NCI-H526 treated with DMSO at 0.1 percent for 48 hours (cell line): ENCODE measurements around the gene FBXO31.
"Not testable (repeated sequence)": the region's sequence is repeated elsewhere in the genome, so short reads cannot be mapped to it uniquely, and the experiment has no call there.

Source experiments
- DNase-seq: peaks from one replicate; lab custom pipeline; 2025; lab: John Stamatoyannopoulos, UW

Gene FBXO31

DNA sequence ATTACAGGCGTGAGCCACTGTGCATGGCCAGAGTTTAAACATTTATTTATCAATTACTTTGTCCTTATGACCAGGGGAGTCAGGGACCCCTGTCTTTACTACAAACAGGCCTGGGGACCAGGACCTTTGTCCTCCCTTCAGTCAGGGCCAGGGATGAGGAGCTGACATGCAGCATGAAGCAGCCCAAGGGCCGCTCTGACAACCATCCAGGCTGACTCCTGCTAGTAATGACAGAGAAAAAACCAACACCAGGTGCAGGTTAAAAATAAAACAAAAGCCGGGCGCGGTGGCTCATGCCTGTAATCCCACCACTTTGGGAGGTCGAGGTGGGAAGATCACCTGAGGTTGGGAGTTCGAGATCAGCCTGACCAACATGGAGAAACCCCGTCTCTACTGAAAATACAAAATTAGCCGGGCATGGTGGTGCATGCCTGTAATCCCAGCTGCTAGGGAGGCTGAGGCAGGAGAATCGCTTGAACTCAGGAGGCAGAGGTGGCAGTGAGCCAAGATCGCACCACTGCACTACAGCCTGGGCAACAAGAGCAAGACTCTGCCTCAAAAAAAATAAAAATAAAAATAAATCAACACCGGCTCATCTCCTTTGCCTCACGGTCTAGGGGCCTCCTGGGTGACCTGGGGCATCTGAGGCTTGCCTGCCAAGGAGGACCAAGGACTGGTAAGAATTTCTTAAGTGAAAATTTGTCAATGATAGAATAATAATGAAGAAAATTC is 20.6 kb downstream of the FBXO31 start:
- DNase-seq, result not testable (repeated sequence)

DNA sequence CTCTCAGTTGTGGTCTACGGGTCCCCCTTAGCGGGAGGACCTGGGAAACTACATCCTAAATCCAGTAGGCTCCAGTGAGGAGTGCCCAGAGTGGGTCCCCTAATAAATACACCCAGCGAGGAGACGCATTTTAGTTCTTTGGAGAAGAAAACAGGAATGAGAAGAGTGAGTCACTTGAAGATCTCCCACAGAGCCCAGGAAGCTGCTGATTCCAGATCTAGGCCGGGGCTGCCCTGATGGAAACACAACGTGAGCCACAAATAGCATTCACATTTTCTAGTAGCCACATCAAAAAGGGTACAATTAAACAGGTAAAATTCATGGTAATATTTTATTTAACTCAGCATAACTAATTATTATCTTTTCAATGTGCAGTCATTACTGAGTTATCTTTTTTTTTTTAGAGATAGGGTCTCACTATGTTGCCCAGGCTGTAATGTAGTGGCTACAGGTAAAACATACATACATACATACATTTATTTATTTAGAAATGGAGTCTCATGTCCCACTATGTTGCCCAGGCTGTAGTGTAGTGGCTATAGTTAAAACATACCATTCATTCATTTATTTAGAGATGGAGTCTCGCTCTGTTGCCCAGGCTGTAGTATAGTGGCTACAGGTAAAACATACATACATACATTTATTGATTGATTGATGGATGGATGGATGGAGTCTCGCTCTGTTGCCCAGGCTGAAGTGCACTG is 21.5 kb downstream of the FBXO31 start:
- no peak for DNase-seq

DNA sequence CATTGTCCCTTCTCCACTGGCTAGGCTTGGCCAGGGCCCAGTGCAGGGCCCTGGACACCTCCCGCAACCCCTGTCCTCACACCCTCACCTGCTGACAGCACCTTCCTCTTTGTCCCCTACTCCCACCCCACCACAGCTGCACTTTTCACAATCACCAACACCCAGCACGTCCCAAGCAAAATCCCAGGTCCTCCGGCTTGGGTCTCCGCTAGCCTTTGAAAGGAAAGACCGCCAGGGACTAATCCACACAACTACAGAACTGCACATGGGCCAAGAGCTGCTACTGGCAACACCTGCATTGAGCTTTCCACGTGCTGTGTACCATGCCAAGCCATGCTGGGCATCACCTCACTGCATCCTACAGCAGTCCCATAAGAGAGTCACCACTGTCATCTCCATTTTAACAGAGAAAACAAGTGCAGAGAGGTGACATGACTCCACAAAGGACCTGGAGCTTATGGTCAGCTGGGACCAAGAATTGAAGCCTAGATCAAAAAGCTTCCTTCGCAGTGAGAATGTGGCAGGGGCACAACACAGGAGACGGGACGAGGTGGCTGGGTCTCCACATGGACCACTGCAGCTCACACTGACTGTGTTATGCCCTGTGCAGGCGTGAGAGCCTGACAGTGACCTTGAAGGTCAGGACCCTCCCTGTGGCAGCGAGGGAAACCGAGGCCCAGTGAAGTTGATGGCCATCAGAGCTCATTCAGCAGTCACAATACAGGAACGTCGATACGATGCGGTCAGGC is 22.5 kb downstream of the FBXO31 start:
- DNase-seq, result no peak

DNA sequence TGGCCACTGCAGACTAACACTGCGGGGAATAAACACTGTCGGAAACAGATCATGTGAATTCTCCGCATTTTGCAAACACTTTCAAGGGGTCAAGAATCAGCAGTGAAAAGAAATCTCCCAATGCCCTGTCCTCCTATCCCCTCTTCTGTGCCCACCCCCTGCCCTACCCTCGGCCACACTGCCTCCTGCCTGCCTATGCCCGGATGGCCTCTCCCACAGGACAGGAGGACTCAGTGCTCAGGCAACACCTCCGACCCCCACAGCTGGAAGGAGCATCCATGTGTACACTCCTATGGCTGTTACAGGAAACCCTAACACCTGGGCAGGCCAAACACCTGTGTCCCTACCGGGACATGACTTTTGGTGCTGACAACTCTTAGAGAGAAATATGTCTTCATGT is 24.5 kb downstream of the FBXO31 start:
- no peak for DNase-seq

DNA sequence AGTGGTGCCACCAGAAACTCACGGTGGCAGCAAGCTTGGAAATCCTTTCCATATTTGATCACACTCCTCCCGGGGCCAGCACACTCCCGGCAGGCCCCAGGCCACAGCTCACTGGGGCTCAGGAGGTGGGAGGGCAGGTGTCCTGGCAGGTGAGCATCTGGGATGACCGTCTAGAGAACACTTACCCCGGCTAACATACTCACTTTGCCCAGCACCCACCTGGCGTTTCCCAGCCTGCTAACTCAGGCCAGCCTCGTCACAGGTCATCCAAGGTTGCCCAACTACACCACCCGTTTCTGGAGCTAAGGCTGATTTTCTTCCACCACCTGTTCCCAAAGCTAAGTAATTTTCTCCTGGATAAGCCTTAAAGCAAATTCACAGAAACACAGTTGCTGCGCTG is 24.9 kb downstream of the FBXO31 start:
- no peak for DNase-seq

DNA sequence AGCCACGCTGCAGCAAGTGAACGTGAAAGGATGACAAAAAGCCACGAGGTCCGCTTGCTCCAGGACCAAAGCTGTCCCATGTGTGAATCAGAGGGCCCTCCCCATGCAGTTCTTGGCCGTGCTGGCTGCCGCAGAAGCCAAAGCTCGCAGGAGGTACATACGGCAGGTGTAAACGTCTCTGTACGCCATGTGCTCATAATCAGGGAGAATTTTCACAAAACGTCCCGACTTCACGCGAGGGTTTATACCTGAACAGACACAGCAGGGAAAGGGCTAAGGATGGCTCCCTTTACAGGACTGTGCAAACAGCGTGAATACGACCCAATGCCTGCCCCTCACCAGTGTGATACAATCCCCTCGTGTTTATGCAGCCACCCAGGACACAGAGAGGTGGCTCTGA is 25.3 kb downstream of the FBXO31 start:
- DNase-seq, result no peak

DNA sequence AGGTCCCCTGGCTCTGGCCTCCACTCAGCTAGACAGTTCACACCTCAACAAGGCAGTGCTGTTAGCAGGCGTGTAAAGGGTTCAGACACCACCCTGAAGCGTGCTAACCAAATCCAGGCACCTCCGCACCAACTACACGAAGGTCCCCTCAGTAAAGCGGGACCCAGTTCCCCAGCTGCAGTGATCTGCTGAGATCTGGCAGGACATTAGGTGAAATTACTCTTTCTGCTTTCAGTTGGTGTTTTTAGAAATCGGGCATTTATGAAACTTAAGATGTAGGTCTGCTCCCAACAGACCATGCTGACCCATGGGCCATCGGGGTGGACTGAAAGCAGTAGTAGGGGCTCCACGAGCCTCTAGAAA is 27.1 kb downstream of the FBXO31 start:
- no peak for DNase-seq

DNA sequence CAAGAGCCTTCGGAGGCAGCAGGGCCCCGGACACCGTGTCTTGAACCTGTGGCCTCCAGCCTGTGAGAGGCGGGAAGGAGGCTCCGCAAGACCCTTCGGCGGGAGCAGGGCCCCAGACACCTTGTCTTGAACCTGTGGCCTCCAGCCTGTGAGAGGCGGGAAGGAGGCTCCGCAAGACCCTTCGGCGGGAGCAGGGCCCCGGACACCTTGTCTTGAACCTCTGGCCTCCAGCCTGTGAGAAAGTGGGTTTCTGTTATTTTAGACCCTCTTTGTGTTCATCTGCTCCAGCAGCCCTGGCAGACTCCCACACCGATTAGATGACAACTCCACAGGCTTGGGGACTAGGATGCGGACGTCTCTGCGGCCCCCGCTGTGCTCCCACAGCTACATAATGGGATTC is 30.0 kb downstream of the FBXO31 start:
- no peak for DNase-seq

DNA sequence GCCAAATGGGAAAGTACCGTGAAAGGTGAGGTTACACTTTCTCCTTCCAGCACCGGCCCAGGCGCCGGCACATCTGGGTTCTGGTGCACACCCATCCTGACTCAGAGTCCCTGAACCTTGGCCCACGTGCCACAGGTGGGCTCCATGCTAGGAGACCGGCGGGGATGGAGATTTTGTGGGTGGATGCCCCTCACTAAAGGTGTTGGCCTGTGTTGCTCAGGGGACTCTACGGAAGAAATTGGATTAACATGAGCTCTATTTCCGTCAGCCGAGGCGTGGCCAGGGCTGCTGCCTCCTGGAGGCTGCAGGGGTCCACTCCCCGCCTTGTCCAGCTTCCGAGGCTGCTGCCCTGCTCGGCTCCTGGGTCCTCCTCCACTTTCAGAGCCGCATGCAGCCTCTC is 30.8 kb downstream of the FBXO31 start:
- no peak for DNase-seq

DNA sequence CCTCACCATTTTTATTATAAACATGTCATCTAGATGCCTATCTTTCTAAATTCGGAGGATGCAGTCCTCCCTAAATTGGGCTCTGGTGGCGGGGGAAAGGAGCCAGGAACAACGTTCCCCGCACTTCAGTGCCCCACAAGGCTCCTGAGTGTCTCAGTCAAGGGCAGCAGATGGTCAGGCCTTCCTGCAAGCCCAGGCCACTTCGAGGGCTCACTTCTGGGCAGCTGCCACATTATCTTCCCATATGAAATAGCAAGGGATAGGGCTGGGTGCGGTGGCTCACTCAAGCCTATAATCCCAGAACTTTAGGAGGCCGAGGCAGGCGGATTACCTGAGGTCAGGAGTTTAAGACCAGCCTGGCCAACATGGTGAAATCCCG is 32.3 kb downstream of the FBXO31 start:
- no peak for DNase-seq

DNA sequence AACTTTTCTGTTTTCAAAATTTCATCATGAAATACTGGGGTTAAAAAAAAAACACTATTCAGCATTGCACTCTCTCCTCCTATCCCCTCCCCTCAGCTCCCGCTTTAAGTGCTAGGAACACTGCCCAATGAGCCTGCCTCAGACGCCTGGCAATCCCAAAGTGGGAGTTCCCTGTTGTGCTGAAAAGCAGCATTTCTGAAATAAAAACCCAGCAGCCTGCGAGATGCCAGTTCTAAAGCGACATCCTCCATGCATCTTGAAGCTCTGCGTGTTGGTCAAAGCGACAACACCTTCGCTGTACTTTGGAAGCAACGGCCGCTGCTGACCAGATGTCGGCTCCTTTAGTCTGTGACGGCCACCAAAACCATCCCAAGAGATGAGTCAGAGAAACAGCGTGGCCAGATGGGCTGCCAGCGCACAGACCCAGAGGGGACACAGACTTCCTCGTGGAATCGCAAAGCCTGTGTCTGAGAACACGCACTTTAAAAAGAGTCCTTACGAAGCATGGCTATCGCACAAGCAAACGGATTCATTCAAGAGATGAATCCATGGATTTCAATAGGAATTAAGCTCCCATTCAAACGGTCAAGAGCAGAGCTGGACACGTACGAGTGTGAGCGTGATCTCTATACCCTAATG is 32.8 kb downstream of the FBXO31 start:
- DNase-seq, result no peak

DNA sequence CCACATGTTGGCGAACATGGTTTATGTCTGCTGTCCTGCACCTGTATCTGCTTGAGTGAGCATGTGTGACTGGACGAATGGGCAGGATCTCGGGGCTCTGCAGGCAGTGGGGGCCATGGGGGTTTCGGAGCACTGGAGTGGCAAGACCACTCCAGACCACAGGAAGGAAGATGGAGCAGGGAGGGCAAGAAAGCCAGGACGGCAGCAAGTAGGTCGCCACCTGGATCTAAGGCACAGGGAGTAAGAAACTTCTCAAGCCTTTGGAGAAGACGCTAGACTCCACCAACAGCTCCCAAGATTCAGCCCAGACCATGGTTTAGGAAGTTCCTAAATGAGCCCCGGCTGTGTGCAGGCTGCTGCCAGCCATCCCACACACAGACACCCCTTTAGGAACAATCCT is 33.5 kb downstream of the FBXO31 start:
- no peak for DNase-seq

DNA sequence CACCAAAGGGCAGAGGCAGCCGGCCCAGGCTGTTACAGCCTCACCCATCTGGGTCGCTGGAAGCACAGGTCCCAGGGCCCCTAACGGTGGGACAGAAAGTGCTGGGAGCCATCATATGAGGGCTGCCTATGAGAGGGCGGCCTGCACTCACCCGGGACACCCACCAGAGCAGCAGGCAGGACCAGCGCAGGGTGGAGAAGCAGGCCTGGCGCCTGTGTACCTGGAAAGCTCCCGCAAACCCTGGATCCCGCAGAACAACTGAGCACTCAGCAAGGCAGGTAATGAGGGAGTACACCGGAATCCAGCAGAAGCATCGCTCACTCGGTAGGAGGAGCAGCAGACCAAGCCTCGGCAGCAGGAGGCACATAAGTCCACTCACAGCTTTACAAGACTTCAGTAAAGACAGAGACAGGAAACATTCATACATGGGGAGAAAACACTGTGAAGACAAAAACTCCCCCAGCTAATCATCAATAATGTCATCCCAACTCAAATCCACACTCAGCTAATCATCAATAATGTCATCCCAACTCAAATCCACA is 34.9 kb downstream of the FBXO31 start:
- no peak for DNase-seq

DNA sequence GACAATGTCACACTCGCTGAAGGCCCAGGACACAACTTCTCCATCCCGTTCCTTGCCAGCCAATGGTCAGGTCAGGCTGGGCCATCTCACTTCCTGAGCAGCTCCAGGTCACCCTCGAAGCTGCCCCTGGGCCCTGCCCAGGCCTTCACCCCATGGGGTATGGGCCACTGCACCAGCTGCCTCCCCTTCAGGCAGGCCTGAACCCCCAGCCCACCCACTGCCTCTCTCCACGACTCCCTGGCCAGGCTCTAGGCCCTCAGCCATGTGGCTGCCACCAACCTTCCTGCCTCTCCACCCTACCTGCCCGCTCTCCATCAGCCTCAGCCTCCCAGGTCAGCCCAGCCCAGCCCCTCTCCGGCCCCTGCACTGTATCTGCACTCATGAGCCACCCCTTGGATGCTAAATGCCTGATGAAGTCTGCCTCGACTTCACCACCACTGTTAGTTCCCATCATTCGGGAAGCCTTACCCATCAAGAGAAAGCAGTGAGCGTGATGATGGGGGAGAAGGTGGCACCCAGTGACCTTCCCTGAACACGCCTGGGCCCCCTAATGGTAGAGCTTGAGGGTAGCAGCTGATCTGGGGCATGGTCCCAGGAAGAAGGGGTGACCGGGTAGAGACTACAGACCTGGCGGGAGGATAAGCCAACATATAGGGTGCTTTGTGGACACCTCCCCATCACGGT is 35.5 kb downstream of the FBXO31 start:
- DNase-seq, result no peak

DNA sequence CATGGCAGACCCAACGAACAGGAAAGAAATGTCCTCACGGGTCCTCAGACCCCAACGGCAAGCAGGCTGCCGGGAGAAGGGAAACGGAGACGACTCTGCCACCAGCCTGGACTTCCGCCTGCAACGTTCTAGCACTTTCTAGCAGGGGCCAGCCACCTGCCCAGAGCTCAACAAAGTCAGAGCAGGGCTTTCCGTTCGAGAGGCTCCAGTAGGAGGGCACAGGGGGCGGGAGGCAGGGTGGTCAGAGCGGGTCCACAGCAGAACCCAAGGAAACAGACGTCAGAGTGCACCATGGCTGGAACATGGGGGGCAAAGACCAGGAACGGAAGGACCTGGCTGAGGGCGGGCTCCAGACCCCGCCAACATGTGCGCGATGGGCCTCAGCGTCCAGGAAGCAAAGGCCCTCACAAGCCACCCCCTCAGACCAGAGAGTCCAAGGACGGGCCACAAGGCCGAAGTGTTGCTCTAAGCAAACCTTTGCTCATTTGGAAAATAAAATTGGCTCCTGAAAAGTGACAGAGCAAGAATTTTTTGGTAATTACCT is 37.0 kb downstream of the FBXO31 start:
- no peak for DNase-seq

DNA sequence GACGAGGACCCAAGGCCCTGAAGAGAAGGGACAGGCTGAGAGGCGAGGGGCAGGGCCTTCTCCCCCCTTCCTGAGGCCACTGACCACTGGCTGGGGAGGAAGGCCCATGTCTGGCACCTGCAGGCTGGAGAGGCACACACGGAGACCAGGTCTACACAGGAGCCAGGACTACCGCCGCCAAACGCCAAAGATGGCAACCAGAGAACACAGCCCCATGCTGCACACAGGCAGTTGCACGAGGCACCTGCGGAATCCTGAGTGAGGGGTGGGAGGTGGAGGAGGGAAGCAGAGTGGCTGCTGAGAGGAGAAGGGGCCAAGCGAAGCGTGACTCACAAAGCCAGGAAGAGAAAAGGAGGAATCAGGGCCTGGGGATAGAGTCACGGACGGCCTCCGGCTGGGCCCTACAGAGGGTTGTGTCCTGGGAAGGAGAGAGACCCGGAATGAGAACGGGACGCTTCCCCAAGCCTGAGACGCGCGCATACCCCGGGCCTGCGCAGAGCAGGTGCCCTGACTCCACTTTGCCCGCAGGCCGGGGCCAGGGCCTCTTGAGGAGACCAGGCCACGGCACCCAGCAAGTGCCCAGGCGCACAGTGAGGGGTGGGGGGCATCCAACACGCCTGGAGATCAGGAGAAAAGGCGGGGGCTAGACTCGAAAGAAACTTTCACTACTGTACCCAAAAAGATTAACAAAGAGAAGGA is 37.7 kb downstream of the FBXO31 start:
- DNase-seq, result no peak

DNA sequence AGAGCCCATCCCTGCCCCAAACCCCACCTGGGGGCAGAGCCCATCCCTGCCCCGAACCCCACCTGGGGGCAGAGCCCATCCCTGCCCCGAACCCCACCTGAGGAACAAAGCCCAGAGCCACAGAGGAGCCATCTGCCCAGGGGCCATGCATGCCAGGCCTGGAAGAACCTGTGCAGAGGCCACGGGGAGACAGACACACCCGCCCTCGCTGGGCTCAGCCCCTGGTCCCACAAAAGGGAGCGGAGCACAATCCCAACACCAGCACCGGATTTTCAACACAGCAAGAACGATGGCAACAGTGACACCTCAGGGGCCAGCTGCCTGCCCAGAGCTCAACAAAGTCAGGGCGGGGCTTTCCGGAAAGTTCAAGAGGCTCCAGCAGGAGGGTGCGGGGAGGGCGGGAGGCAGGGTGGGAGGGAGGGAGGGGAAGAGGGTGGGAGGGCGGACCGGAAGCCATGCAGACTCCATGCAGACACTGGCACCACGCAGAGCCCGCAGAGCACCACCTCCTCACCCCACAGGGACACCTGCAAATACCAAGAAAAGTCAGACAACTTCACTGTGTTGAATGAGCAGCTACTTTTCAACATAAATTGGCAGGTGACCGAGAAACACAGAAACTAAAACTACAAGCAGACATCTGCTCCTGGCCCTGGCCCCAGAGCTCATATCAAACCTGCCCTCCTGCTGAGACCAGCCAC is 38.5 kb downstream of the FBXO31 start:
- no peak for DNase-seq

DNA sequence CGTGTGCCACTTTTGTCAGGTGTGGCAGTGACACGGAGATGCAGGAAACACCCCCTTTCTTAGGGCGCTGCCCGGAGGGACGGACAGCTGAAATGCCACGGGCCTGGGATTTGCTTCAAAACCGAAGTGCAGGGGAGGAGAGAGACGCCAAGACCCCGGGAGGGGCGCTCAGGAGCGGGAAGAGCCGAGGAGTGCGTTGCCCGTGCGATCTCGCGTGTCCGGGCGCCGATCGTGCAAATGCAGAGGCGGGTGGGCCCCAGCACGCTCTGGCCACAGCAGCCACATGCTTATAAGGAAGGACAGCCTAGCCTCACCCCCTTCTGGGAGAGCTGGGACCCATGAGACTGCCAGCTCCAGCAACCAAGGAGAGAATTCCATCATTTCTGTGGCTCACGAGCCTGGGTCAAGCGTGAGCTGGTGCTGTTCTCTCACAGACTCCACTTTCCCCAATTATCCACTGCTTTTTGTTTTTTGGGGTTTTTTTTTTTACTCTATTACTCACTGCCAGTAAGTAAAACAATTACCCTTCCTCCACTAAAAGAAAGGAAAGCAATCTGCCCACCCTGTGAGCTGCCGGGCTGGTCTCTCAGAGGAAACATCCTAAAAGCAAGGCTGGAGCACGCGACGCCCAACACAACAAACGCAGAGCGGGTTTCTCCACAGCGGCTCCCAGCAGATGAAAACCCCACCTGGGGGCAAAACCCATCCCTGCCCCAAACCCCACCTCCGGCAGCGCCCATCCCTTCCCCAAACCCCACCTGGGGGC is 39.2 kb downstream of the FBXO31 start:
- no peak for DNase-seq

DNA sequence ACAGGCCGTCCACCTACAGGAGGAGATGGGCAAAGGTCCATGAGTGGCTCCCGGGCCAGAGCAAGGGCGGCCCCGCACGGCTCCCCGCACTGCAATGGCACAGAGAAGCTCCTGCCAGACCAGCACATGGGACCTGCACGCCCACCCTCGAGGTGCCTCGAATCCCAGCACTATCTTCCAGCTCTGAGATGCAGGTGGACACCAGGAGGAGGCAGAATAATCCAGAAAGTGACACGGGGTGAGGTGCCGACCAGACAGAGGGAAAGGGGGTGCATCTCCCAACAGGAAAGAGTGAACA is 39.9 kb downstream of the FBXO31 start:
- no peak for DNase-seq
